ENCODE data around the gene DDX19B.
"Not testable (repeated sequence)": the region's sequence is repeated elsewhere in the genome, so short reads cannot be mapped to it uniquely, and the experiment has no call there.

DDX19B gene

DNA sequence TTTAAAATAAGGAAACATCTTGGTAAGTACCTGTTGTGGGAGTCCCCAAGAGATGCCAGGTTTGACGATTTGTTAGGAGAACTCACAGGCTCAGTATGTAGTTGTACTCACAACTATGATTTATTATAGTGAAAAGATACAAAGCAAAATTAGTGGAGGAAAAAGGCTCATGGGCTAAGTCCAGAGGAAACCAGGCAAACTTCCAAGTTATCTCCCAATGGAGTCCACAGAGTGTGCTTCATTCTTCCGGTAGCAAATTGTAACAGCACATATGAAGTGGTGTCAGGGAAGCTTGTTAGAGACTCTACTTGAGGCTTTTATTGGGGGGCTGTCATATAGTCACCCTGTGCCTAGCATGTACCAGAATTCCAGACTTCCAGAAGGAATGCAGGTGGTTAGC, 50.0 kb downstream of the DDX19B start:
- no peak for DNase-seq (ENCODE audit: low spot score)

DNA sequence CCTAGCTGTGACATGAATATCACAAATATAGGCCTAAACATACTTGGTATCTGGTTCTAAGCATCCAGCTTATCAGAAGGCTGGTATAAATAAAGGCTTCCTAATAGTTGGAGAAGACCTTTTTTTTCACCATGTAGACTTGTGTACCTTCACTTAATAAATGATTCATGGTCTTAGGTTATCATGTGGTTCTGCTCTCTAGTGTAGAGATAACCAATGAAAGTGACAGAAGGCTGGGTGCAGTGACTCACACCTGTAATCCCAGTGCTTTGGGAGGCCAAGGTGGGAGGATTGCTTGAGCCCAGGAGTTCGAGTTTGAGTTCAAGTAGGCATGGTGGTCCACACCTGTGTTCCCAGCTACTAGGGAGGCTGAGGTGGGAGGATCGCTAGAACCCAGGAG, 50.8 kb downstream of the DDX19B start:
- no peak for DNase-seq (ENCODE audit: low spot score)

GRCh38 chr16:70359552-70359951, 60.6 kb downstream of the DDX19B start:
- no peak for DNase-seq (ENCODE audit: low spot score)

- DNase-seq (ENCODE audit: low spot score), result no peak
These were observed 65.4 kb downstream of the DDX19B start for GRCh38 chr16:70364399-70364798.

GRCh38 chr16:70370145-70370544, 71.2 kb downstream of the DDX19B start:
- not testable (repeated sequence) for DNase-seq (ENCODE audit: low spot score)

- DNase-seq (ENCODE audit: low spot score), result no peak
These were observed 71.9 kb downstream of the DDX19B start for GRCh38 chr16:70370924-70371323.

GRCh38 chr16:70372921-70373728, 74.1 kb downstream of the DDX19B start:
- DNase-seq (ENCODE audit: low spot score), result no peak

GRCh38 chr16:70374213-70374612, 75.2 kb downstream of the DDX19B start:
- no peak for DNase-seq (ENCODE audit: low spot score)

DNA sequence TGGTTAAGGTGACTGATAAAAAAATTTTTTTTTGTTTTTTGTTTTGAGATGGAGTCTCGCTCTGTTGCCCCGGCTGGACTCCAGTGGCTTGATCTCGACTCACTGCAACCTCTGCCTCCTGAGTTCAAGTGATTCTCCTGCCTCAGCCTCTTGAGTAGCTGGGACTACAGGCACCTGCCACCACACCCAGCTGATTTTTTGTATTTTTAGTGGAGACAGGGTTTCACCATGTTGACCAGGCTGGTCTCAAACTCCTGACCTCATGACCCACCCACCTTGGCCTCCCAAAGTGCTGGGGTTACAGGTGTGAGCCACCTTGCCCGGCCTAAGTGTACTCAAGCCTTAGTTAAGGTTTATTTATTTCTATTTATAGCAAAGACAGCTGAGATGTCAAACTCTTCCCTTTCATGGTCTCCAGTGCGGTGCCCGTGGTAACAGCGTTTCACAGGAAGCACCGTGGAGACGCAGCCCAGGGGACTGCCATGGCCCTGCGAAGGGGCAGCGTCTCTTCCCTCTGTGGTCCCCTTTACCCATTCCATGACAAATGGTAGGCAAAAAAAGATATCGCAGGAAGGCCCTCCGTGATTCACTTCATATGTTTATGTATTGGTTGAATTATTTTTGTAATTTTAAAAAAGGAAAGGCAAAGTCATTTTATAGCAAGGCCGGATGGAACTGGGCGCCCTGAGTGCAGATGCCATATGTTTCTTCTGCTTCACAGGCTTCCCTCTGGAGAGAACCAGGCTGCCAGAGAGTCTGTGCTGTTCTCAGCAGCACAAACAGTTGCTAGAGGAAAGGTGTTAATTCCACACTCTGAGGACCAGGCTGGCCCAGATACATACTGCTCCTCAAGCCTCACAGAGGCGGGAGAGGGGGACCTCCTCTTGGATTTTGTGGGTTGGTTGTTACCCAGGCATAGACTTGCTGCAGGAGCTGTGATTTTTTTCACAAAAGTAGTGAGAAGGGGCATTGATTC, 76.9 kb downstream of the DDX19B start:
- DNase-seq (ENCODE audit: low spot score), result no peak

- no peak for DNase-seq (ENCODE audit: low spot score)
These were observed 78.8 kb downstream of the DDX19B start for GRCh38 chr16:70377782-70378181.

DNA sequence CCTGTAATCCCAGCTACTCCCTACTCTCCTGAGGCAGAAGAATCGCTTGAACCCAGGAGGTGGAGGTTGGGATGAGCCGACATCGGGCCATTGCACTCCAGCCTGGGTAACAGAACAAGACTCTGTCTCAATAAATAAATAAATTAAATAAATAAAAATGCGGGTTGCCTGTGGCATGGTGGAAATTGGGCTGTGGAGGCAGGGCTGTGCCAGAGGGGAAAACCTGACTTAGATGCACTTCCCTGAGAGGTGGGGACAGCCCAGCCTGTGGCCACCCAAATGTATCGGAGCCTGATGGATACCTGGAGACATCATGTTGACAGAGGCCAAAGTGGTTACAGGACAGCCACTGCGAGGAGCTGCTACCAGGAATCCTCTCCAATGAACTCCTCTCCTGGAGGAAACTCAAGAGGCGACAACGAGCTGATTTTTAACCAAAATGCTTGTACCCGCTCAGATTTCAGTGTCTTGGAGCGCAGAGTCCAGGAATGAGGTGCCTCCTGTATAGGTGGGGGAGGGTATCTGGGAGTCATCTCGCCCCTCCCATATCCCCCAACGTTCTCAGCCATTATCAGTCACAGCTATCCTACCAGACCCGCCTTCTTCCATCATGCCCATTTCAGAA, 80.0 kb downstream of the DDX19B start:
- no peak for DNase-seq (ENCODE audit: low spot score)

DNA sequence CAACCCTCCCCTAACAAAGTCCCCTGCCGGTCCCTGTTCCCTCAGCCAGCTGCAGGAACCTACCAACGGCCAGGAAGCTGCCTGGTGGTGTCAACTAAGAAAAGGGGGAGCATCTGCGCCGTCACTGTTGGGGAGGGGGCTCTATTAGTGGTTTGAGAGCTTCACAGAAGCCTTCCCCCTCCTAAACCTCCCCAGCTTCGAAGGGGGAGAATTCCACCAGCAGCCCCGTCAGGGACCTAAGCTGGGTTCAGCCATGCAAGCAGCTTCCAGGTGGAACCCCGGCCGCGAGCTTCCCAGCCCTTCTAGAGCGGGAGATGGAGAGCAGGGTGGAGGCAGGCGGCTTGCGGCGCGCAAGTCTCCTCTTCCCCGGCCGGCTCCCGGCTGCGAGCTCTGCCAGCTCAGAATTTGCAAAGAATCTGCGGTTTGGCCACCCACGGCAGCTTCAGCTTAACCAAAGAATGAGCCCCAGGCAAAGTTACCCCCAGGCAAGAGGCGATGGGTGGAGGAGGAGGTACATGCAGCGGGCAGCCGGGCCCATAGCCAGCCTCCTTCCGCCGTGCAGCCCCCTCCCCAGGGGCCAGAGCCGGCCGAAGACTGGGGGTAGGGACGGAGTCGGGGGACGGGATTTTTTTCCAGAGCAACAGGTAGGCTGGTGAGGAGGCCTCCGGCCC, 81.4 kb downstream of the DDX19B start:
- DNase-seq (ENCODE audit: low spot score), result peak; percentile 43

DNA sequence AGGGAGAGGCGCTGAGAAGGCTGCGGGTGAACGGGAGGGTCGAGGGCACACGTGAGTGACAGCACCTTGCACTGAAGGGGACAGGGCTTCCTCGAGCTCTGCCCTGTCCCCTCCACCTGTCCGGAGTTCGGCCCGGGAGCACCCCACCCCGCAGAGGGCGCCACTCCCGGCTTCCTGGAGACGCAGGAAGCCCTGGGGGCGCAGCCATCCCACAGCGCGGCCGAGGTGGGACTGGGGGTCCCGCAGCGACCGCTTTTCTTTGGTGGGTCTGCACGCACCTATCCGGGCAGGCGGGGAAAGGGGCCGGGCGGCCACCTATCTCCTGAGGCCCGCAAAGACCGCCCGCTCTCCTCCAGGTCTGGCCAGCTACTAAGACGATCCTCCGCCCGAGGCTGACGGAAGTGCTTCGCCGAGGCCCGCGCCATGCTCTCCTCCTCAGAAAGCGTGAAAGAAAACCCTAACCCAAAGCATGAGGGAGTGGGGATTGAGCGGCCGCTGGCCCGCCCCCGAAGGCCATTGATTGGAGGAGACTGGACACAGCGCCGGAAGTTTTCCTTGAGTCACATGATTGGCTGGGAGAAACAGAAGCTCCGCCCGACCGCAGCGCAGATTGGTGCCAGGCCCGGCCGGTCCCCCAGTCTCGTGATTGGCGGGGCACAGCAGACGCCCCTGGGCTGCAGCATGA, 82.1 kb downstream of the DDX19B start:
- peak; percentile 98 for DNase-seq (ENCODE audit: low spot score)

DNA sequence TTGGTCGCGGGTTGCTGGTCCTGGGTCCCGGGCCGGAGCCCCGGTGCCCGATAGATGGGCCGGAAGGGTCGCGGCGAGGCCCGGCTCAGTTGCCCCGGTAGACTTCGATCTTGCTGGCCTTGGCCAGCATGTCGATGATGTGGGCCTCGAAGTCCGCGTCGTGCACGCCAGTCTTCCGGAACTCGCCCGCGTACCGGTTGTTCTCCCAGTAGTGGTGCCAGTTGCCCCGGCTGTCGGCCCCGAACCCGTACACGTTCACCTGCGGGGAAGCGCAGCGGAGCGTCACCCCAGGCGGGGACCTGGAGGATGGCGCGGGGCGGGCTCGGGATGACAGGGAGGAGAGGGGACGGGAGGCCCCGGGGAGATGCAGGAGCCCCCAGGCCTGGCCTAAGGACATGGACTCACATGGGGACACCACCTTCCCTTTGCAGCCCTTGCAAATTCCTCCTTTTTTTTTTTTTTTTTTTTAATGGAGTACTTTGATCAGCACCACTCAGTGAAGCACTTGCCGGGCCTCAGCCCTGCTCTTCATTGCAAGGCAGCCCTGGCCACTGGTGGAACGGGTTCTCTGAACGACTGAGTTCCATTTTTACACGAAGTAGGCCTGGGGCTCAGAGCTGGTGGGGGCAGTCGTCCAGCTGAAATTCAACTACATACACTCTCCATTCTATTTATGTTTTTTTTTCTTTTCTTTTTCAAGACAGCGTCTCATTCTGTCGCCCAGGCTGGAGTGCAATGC, 82.8 kb downstream of the DDX19B start:
- no peak for DNase-seq (ENCODE audit: low spot score)

GRCh38 chr16:70383421-70383960, 84.5 kb downstream of the DDX19B start:
- DNase-seq (ENCODE audit: low spot score), result no peak

Small RNAs within 50 kb of the gene (small RNA-seq; reads per million reads assigned to genes)
- gene RN7SL279P, result 0 reads per million in 2 experiments
